SU-DHL-6 (cell line): ENCODE data around the gene ZG16B.

ENCODE experiments used
- H2AFZ ChIP-seq: fragments of 200-600 bp; sonication (generic); 2 replicates; pipeline ENCODE4 v1.6.1; 2014; ENCODE audit warnings: low read depth, mild to moderate bottlenecking, moderate library complexity, mixed read lengths, antibody characterized with exemption, low read length; ENCODE audit not compliant: severe bottlenecking
- H3F3A ChIP-seq: fragments of 200-600 bp; shearing (Covaris generic); 2 replicates; pipeline ENCODE4 v1.6.0; 2016; ENCODE audit warnings: antibody characterized with exemption, mild to moderate bottlenecking; ENCODE audit not compliant: insufficient read depth
- H3K27ac ChIP-seq: fragments of 200-600 bp; sonication (generic); 2 replicates; pipeline ENCODE4 v1.5.1; 2016; ENCODE audit warnings: low read depth, mild to moderate bottlenecking, low read length, moderate library complexity, mixed read lengths
- H3K27me3 ChIP-seq: fragments of 200-600 bp; sonication (generic), shearing (Covaris generic); 2 replicates; pipeline ENCODE4 v1.6.0; 2014; ENCODE audit warnings: mild to moderate bottlenecking, low read length
- H3K36me3 ChIP-seq: fragments of 200-600 bp; sonication (generic); 2 replicates; pipeline ENCODE4 v1.6.1; 2014; ENCODE audit warnings: mild to moderate bottlenecking, low read length, mixed read lengths
- H3K4me2 ChIP-seq: fragments of 300-600, 200-600 bp; shearing (Covaris generic), sonication (generic); 2 replicates; pipeline ENCODE4 v1.6.0; 2014; ENCODE audit warnings: low read length, low read depth, mild to moderate bottlenecking; ENCODE audit not compliant: poor library complexity, severe bottlenecking
- H3K4me3 ChIP-seq: fragments of 200-600 bp; sonication (generic); 2 replicates; pipeline ENCODE4 v1.5.1; 2014; ENCODE audit warnings: antibody characterized with exemption, low read length, mild to moderate bottlenecking, mixed read lengths; ENCODE audit not compliant: insufficient read depth, poor library complexity, severe bottlenecking
- H3K79me2 ChIP-seq: fragments of 200-600 bp; sonication (generic); 2 replicates; pipeline ENCODE4 v1.6.1; 2014; ENCODE audit warnings: mild to moderate bottlenecking, low read length, moderate library complexity; ENCODE audit not compliant: insufficient read depth
- H3K9ac ChIP-seq: fragments of 200-600 bp; sonication (generic); 2 replicates; pipeline ENCODE4 v1.7.0; 2014; ENCODE audit warnings: mild to moderate bottlenecking, low read length
- H3K9me2 ChIP-seq: fragments of 200-600 bp; sonication (generic); replicated peaks from 2 replicates; pipeline ENCODE4 v1.6.1; 2014; ENCODE audit warnings: low read length; ENCODE audit not compliant: insufficient read depth
- H3K9me3 ChIP-seq: fragments of 200-600 bp; sonication (generic); 2 replicates; pipeline ENCODE4 v1.6.1; 2014; ENCODE audit warnings: low read length, mixed read lengths; ENCODE audit not compliant: insufficient read depth
- H4K20me1 ChIP-seq: fragments of 200-600 bp; sonication (generic); 2 replicates; pipeline ENCODE4 v1.6.1; 2014; ENCODE audit warnings: low read depth, mild to moderate bottlenecking, antibody characterized with exemption, low read length, moderate library complexity, mixed read lengths
- EZH2phosphoT487 ChIP-seq: fragments of 200-600 bp; sonication (generic), shearing (Covaris generic); conservative IDR thresholded peaks from 2 replicates; pipeline ENCODE4 v1.6.1; 2018; ENCODE audit warnings: mild to moderate bottlenecking, antibody characterized with exemption, low read length, moderate library complexity, mixed read lengths
- TF ChIP-seq, protein P1 (sequence below): fragments of 200-600 bp; sonication (generic); IDR thresholded peaks from one replicate; pipeline ENCODE4 v1.5.1; 2017; ENCODE audit warnings: antibody characterized with exemption, mild to moderate bottlenecking, low read length, moderate library complexity; ENCODE audit not compliant: insufficient read depth, poor library complexity, severe bottlenecking

ZG16B gene

DNA sequence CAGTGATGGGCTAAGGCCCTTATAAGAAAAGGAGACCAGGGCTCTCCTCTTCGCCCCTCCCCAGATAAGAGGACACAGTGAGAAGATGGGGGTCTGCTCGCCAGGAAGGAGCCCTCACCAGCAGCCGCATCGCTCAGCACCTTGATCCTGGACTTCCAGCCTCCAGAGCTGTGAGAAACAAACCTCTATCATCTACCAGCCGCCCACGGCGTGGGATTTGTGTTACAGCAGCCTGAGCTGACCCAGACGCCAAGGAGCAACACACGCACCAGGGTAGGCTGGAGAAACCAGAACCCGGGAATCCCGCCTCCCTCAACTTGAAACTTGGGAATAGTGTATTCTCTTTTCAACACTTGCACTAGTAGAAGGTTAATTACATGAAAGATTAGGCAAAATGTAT lies 4.2 kb upstream of the ZG16B start:
- Histone ChIP-seq H3K9me3 (no peaks in the 10 kb centered on the region), H4K20me1 (no peaks in the 10 kb centered on the region), H3K27me3 (no peaks in the 10 kb centered on the region), H3K9me2 (no peaks in the 10 kb centered on the region), H3K36me3 (no peaks in the 10 kb centered on the region), H3K9ac (no peak overlapping the region), H3K4me2 (no peak overlapping the region), H3K79me2 (no peaks in the 10 kb centered on the region), H3K27ac (no peak overlapping the region), H3K4me3 (no peak overlapping the region), H3F3A (no peaks in the 10 kb centered on the region), H2AFZ (no peak overlapping the region)
- TF ChIP-seq, protein P1, sequence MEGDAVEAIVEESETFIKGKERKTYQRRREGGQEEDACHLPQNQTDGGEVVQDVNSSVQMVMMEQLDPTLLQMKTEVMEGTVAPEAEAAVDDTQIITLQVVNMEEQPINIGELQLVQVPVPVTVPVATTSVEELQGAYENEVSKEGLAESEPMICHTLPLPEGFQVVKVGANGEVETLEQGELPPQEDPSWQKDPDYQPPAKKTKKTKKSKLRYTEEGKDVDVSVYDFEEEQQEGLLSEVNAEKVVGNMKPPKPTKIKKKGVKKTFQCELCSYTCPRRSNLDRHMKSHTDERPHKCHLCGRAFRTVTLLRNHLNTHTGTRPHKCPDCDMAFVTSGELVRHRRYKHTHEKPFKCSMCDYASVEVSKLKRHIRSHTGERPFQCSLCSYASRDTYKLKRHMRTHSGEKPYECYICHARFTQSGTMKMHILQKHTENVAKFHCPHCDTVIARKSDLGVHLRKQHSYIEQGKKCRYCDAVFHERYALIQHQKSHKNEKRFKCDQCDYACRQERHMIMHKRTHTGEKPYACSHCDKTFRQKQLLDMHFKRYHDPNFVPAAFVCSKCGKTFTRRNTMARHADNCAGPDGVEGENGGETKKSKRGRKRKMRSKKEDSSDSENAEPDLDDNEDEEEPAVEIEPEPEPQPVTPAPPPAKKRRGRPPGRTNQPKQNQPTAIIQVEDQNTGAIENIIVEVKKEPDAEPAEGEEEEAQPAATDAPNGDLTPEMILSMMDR, result no peak
- TF ChIP-seq EZH2phosphoT487, result no peak

DNA sequence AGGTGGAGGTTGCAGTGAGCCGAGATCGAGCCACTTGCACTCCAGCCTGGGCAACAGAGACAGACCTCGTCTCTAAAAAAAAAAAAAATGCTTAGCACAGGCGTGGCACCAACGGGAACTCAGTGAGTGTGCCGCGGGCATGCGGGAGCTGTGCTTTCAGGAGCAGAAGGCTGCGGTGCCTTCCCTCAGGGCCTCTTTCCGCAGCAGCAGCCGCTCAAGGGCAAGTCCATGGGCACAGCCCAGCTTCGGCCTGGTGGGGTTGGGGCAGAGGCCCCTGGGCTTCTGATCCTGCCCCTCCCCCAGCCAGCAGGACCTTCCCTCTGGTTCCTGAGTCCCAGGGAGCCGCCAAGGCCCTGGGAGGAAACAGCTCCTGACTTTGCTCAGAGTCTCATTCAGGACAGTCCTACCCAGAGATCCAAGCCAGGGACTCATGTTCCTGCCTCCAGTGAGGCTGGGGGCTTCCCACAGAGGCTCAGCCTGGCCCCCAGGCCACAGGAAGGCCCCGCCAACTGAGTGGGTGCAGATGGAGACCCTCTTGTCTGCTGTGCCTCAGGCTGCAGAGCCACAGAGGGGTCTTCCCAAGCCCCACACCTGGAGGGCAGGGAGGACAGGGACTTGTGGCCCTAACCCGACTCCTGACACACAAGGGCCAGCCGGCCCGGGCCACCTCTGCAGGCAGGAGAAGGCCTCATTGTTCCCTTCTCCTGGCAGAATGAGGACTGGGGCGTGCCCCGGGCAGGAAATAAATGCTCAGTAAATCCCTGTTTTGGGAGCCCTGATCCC lies 3.3 kb upstream of the ZG16B start:
- no peaks in the 10 kb centered on the region for H3K9me3 ChIP-seq
- no peaks in the 10 kb centered on the region for H4K20me1 ChIP-seq
- H3K27me3 ChIP-seq, result no peaks in the 10 kb centered on the region
- no peak overlapping the region for H3K4me3 ChIP-seq
- TF ChIP-seq, protein P1, result no peak
- no peak for TF ChIP-seq EZH2phosphoT487
- H3K9ac ChIP-seq, result no peak overlapping the region
- H3K36me3 ChIP-seq, result no peaks in the 10 kb centered on the region
- H3K4me2 ChIP-seq, result no peak overlapping the region
- no peak overlapping the region for H3K27ac ChIP-seq
- no peak overlapping the region for H2AFZ ChIP-seq
- no peaks in the 10 kb centered on the region for H3F3A ChIP-seq
- H3K9me2 ChIP-seq, result no peaks in the 10 kb centered on the region
- H3K79me2 ChIP-seq, result no peaks in the 10 kb centered on the region

DNA sequence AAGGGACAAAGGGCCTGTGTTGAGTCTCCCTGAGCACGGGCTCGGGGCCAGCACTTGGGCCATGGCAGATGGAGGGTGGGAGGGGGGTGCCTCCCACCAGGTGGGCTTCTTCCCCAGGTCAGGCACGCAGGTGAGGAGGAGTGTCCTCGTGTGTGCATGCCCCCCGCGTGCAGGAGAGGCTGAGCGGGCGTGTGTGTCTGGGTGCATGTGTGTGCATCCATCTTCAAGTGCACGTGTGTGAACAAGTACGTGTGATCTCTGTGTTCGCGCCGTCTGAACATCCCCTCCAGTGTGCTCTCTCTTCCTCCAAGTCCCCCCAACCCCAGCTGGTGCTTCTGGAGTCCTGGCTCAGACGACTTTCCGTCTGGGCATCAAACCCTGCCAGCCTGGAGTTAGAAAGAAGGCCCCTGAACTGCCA lies 2.7 kb upstream of the ZG16B start:
- no peaks in the 10 kb centered on the region for H3F3A ChIP-seq
- no peaks in the 10 kb centered on the region for H3K36me3 ChIP-seq
- no peak overlapping the region for H3K9ac ChIP-seq
- TF ChIP-seq, protein P1, result no peak
- no peak for TF ChIP-seq EZH2phosphoT487
- no peaks in the 10 kb centered on the region for H4K20me1 ChIP-seq
- no peak overlapping the region for H3K4me2 ChIP-seq
- H3K27ac ChIP-seq, result no peak overlapping the region
- H3K9me2 ChIP-seq, result no peaks in the 10 kb centered on the region
- H3K27me3 ChIP-seq, result no peaks in the 10 kb centered on the region
- H3K4me3 ChIP-seq, result no peak overlapping the region
- no peak overlapping the region for H2AFZ ChIP-seq
- H3K79me2 ChIP-seq, result no peaks in the 10 kb centered on the region
- no peaks in the 10 kb centered on the region for H3K9me3 ChIP-seq
